Measurements from ENCODE around the gene USO1.

DNA sequence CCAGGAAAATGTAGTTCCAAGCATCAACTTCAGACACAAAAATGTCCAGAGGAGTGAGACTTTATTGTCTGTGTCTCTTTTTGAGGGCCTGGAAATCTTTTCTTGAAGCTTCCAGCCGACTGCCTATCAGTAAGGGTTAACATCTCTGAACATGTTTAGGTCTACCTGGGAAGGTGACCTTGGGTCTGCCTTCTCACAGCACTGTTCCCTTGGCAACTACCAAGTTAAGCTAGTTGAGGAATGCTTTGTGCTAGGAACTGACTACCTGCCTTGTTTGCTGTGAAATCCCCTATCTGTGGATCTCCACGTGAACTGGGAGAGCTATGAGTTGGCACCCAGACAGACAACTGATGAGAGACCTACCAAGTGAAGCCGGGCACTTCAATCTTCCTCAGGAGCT, 96.3 kb downstream of the USO1 start:
- TF ChIP-seq POLR2AphosphoS5 (IDR thresholded peaks at IDR 0.05; ENCODE audit: low read depth, low read length), result no peak
- TF ChIP-seq POLR2A (IDR thresholded peaks at IDR 0.05; ENCODE audit: low read depth, low read length), result no peak
- TF ChIP-seq TAF1 (IDR thresholded peaks at IDR 0.05; ENCODE audit: low read depth, low read length), result no peak
- TF ChIP-seq PAX5 (IDR thresholded peaks at IDR 0.05; ENCODE audit: insufficient read depth, low read length, severe bottlenecking), result no peak
